ENCODE results near the gene KCNJ16.

DNA sequence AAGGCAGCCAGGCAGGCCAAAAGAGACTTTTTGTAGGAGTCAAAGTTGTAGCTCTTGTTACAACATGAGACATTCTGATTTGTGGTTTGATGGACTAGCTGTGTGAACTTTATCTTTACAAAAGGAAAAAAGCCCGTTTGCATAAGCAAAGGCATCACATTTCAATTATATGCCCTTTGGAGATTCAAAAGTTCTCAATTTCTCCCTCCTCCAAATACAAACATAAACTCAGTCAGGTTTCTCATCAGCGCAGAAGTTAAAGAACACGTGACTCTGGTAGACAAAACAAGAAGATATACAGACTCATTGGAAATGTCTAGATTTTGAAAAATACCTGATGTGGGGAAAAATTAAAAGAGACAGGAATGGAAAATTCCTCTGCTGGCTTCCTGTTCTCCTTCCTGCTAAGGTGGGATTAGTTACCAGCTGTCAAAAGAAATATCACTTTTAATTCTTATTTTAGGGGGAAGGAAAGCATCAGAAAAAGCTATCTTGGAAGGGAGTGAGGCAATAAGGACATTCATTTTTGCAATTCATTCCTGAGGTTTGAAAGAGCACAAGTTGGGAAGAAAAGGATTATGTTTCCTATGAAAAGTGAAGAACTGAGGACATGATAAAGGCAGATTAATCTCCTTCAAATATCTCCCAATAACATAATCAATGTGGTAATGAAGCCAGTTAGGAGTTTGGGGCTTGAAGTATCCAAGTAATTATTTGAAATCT, 4.6 kb upstream of the KCNJ16 start:
- TF ChIP-seq, protein P1, sequence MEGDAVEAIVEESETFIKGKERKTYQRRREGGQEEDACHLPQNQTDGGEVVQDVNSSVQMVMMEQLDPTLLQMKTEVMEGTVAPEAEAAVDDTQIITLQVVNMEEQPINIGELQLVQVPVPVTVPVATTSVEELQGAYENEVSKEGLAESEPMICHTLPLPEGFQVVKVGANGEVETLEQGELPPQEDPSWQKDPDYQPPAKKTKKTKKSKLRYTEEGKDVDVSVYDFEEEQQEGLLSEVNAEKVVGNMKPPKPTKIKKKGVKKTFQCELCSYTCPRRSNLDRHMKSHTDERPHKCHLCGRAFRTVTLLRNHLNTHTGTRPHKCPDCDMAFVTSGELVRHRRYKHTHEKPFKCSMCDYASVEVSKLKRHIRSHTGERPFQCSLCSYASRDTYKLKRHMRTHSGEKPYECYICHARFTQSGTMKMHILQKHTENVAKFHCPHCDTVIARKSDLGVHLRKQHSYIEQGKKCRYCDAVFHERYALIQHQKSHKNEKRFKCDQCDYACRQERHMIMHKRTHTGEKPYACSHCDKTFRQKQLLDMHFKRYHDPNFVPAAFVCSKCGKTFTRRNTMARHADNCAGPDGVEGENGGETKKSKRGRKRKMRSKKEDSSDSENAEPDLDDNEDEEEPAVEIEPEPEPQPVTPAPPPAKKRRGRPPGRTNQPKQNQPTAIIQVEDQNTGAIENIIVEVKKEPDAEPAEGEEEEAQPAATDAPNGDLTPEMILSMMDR (IDR thresholded peaks at IDR 0.05): no peak
- no peak for TF ChIP-seq POLR2A (IDR thresholded peaks at IDR 0.05)
